Gastroesophageal sphincter (tissue), 3 donors: ENCODE results near the gene DEFB132.

Source experiments
- CTCF ChIP-seq, 4 experiments: fragments of 200-600 bp in 2 of 4; fragments of 450-650 bp in 2 of 4; sonication (generic) in 1 of 4; IDR thresholded peaks; one replicate each; pipeline ENCODE4 v1.5.1; 2017 to 2019; ENCODE audit warnings: antibody characterized with exemption in 4 of 4, mild to moderate bottlenecking in 2 of 4, moderate library complexity in 2 of 4
- POLR2A ChIP-seq, 2 donors: fragments of 450-650 bp; IDR thresholded peaks; one replicate each; pipeline ENCODE4 v1.6.1; 2017; ENCODE audit warnings: antibody characterized with exemption in 2 of 2, mild to moderate bottlenecking in 2 of 2, moderate library complexity in 1 of 2
- POLR2AphosphoS5 ChIP-seq: sonication (generic); formaldehyde crosslinking; IDR thresholded peaks from one replicate; pipeline ENCODE4 v1.6.1; 2017; ENCODE audit warnings: antibody characterized with exemption

DNA sequence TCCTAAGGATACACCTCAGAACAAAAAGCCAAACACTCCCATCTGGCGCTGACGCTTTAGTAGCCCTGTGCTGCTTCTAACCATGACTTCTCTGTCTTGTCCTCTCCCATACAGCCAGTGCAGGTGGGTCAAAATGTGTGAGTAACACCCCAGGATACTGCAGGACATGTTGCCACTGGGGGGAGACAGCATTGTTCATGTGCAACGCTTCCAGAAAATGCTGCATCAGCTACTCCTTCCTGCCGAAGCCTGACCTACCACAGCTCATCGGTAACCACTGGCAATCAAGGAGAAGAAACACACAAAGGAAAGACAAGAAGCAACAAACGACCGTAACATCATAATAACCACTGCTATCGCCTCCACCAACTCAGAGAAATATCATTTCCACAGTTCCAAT, 1.4 kb downstream of the DEFB132 start:
- TF ChIP-seq POLR2A (IDR thresholded peaks at IDR 0.05) (no peak), CTCF (IDR thresholded peaks at IDR 0.05) (peak in 1 of 4 experiments; percentile 31), POLR2AphosphoS5 (no peak)
